GM19463 (cell line): ENCODE measurements around the gene ARHGAP4.

Source experiments
- ATAC-seq: cut with Tn5 transposase; IDR thresholded peaks from one replicate; pipeline ENCODE4 v1.9.1; 2021; ENCODE audit warnings: mild to moderate bottlenecking, moderate library complexity; ENCODE audit not compliant: unreplicated experiment

The ARHGAP4 gene

DNA sequence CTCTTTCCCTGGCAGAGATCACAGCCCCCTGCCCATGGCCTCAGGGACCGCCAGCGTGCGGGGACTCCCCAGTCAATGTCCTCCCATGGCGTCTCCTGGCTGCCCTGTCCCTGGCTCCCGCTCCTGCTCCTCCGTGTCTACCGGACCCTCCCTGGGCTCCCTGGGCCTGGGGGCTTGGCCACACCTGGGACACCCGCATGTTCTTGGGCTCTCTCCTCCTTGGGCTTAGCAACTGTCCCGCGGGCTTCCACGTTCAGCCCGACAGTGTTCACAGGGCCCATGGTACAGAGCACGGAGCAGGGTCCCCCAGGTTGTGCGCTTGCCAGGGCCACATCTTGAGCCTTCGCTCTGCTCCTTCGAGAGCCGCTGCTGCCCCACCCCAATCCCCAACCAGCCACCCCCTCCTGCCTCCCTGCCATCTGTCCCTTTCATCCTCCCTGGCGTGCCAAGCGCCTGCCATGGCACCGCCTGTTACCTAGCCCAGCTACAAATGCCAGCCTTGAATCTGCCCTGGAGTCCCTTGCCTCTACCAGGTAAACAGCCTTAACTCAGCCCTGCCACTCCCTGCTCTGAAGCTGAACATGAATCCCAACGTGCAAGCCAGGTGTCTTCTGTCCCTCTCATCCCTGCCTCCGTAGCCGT is 17.7 kb downstream of the ARHGAP4 start:
- no peak for ATAC-seq

DNA sequence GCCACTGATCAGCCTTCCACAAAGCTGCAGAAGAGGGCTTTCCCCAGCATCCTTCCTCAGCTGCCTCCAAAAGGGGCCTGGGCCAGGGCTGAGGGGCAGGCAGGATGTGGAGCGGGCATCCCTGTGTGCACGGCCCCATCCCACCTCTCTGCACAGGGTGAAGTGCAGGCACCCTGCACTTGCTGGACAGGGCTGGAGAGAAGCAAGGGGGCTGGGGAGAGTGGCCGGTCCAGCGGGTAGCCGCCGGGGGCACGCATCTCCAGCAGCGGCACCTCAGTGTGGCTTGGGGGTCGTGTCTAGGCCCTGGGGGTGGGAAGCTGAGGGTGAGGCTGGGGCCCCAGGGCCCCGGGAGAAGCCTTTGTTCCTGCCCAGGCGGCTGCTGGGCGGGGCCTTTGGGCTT is 18.6 kb downstream of the ARHGAP4 start:
- ATAC-seq, result no peak

DNA sequence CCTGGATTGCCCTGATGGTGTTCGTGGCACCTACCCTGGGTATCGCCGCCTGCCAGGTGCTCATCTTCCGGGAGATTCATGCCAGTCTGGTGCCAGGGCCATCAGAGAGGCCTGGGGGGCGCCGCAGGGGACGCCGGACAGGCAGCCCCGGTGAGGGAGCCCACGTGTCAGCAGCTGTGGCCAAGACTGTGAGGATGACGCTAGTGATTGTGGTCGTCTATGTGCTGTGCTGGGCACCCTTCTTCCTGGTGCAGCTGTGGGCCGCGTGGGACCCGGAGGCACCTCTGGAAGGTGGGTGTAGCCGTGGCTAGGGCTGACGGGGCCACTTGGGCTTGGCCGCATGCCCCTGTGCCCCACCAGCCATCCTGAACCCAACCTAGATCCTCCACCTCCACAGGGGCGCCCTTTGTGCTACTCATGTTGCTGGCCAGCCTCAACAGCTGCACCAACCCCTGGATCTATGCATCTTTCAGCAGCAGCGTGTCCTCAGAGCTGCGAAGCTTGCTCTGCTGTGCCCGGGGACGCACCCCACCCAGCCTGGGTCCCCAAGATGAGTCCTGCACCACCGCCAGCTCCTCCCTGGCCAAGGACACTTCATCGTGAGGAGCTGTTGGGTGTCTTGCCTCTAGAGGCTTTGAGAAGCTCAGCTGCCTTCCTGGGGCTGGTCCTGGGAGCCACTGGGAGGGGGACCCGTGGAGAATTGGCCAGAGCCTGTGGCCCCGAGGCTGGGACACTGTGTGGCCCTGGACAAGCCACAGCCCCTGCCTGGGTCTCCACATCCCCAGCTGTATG is 19.7 kb downstream of the ARHGAP4 start:
- ATAC-seq, result no peak

DNA sequence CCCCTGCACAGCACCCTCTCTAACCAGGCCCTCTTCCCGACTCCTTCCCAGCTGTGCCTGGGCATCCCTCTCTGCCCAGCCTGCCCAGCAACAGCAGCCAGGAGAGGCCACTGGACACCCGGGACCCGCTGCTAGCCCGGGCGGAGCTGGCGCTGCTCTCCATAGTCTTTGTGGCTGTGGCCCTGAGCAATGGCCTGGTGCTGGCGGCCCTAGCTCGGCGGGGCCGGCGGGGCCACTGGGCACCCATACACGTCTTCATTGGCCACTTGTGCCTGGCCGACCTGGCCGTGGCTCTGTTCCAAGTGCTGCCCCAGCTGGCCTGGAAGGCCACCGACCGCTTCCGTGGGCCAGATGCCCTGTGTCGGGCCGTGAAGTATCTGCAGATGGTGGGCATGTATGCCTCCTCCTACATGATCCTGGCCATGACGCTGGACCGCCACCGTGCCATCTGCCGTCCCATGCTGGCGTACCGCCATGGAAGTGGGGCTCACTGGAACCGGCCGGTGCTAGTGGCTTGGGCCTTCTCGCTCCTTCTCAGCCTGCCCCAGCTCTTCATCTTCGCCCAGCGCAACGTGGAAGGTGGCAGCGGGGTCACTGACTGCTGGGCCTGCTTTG is 20.5 kb downstream of the ARHGAP4 start:
- no peak for ATAC-seq

DNA sequence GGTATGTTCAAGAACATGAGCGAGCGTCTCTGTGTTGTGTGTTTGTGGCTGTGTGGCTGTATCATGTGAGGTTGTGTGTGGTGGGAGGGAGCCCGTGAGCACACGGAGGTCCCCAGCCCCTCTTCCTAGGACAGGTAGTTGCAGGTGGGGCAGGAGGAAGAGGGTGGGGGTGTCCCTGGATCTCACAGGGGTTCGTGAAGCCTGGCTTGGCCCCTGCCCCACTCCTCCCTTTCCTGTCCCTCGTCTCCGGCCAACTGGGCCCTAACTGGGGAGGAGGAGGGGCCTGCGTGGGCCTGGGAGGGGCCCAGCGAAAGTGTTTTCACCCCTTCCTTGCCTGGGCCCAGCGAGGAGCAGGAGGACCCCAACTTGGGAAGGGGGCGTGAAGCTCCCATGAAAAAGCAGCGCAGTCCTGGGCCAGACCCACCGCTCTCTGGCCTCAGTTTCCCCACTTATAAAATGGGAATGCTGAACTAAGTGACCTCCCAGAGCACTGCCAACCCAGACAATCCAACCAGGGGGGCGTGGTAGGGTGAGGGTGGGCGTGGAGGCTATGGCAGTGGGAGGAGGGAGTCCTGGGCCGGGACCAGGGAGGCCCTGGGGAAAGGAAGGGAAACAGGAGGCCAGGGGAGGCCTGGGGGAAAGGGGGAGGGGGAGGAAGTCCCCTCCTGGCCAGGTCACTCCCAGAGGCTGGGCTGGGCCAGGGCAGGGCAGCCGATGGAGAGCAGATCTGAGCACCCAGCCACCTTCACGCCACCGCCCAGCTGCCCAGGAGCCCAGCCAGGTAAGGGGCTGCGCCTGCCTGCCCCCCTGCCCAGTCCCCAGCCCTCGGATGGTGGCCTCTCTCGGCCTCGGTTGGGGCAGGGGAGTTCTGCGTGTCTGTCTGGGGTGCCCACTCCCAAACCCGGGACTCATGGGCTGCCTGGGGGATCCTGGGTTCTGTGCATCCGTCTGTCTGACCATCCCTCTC is 21.8 kb downstream of the ARHGAP4 start, which contains the start of gene AVPR2:
Gene AVPR2, plus strand, starts transcription at position 683 of the 967 bp plus-strand sequence. CDS start 473 bp downstream, outside the sequence.
- ATAC-seq, result no peak

DNA sequence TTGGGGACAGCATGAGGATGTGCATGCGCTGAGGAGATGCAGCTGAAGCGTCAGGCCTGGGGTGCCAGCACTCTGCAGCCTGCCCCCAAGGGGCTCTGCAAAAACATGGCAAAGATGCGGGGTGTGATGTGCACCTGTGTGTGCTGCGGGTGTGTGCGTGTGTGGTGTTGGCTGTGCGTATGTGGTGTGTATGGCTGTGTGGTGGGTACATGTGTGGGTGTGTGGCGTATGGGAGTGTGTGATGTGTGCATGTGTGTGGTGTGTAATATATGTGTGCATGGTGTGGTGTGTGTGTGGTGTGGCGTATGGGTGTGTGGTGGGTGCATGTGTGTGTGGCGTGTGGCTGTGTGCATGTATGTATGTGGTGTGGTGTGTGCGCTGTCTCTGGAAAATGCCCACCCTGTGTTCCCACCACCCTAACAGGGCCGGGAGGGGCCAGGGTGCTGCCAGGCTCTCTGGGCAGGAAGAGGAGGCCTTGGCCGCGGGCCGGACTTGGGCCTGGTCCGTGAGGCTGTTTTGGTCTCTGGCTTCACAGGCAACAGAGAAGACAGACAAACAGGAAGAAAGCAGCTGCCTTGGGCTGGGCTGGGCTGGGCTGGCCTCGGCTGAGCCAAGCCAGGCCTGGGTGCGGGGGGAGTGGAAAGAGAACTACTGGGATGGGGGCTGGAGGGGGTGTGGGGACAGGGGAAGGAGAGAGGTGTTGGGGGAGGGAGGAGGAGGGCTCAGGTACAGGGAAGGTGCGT is 22.7 kb downstream of the ARHGAP4 start:
- no peak for ATAC-seq

DNA sequence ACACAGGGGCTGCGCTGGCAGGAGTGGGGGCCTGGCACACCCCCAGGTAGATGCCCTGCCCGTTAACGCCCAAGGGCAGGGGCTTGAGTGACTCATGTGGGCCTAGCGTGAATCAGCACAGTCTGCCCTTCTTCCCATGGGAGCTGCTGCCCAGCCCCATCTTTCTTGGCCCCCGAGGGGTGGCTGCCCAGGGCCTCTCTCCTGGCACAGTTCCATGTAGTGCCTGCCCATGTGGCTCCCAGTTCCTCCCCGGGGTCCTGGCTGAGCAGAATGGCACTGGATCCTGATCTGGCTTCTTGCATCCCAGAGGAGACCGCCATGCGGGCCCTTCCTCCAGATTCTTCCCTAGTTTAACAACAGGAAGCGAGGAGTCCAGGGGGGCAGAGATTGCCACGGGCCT is 23.7 kb downstream of the ARHGAP4 start:
- ATAC-seq, result no peak

DNA sequence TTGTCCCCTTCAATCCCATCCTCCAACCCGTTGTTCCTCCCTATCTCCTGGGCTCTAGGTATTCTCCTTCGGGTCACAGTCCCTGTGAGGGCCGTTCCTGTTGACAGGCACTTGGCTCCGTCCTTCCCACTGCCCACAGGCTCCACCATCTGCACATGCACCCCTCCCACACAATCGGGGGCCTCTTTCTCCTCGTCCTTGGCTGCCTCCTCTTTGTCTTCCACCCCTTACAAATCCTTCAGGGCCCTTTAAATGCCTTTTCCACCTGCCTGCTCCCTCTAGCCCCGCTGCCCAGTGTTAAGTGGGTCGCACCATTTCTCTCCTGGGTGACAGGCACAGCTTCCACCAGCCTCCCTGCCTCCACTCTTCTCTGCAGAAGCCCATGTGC is 24.3 kb downstream of the ARHGAP4 start:
- no peak for ATAC-seq

DNA sequence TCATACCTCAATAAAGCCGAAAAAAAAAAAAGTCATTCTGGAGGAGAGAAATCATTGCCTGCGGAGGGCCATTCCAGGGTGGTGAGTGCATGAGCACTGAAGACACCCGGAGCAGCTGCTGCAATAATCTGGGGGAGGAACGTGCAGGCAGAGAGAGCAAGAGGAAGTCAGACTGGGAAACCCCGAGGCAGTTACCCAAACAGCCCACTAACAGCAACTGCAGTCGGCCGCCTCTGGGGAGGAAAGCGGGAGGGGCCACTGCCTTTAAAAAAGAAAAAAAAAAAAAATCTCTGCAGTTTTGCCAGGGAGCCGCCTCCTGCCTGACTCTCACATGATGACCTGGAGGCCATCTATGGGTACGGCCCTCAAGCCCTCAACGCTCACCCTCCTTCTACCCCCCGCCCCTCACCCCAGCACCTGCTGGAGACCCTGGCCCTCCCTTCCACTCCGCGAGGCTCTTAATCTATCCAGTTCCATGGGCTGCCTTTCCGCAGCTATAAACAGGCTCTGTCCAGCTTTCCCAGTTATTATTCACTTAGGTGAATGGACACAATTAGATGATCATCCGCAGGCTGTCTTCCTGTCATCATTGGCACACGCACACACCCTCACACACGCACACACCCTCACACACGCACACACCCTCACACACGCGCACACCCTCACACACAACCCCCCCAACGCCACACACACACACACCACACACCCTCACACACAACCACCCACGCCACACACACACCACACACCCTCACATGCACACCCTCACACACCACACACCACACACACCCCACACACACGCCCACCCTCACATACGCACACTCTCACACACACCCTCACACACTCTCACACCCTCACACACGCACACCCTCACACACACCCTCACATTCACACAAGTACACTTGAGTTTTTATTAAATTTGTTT is 25.0 kb downstream of the ARHGAP4 start:
- peak; percentile 87 for ATAC-seq

DNA sequence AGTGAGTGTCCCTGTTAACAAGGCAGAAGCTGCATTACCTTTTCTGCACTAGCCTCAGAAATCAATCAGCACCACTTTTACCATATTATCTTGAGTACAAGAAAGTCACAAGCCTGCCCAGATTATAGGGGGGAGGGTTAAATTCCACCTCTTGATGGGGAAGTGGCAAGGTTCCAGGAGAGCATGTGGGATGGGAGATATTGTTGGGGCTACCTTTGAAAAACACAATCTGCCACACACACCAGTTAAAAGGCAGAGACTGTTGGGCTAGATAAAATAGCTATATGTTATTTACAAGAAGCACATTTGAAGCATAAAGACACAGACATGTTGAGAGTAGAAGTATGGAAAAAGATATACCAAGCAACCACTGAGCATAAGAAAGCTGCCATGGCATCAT is 28.2 kb downstream of the ARHGAP4 start:
- no peak for ATAC-seq

DNA sequence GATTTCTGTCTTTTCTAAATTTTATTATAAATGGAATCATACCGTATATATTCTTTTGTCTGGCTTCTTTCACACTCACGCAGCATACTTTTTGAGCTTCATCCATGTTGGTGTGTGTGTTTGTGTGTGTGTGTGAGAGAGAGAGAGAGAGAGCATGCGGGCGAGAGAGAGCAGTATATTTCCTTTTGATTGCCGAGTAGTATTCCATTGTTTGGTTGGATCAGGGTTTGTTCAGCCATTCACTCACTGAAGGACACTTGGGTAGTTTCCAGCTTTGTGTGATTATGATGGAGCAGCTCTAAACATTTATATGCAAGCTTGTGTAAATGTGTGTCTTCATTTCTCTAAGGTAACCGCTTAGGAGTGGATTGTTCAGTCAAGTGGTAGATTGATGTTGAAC is 36.9 kb downstream of the ARHGAP4 start:
- no peak for ATAC-seq

DNA sequence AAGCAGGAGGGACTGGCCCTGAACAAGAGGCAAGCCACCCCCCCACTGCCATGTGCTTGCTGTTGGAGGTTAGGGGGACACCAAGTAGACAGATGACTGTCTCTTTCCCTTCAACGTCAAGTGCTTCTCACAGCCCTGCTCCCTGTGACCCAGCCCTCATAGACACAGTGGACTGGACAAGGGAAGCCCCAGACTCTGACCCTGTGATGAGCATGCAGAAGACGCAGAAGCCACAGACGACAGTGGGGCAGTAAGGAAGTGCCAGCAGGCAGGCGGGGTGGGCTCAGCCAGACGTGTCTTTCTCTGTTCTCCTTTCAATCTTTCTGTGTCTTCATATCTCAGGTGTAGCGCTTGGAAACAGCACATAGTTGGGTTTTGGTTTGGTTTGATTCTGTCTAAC is 37.7 kb downstream of the ARHGAP4 start:
- peak; percentile 67 for ATAC-seq

DNA sequence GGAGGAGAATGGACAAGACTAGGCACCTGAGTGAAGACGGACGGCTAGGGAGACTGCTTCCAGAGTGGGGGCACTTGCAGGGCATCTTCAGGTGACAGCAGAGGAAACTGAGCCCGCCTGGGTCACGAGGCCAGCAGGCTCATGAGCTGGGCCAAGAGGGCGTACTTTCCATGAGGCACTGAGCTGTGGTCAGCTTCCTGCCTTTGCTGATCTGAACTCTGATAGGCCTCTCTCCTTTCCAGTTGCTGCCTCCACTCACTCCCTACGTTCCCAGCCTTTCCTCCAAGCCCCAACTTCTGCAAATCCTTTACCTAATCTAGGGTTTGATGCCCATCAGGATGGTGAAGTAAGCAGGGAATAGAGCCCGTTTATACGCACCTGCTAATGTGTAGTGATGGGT is 38.7 kb downstream of the ARHGAP4 start:
- ATAC-seq, result no peak

DNA sequence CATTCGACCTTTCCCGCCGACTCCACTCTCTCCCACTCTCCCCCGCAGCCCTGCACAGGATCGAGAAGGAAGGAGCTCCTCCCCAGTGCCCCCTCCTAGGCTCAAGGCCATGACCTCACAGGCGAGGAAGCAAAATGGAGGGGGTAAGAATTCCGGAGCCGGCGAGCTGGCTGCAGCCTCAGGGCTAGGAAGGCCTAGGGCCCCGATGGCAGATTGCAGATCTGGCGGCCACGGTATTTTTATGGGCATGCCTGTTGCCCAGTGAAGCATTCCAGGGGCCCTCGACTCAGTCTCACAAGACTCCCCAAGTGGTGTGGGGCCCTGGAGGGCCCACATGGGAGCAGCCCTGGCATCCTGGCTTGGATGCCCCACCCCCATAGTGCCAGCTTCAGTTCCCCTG is 39.1 kb downstream of the ARHGAP4 start:
- ATAC-seq, result no peak

DNA sequence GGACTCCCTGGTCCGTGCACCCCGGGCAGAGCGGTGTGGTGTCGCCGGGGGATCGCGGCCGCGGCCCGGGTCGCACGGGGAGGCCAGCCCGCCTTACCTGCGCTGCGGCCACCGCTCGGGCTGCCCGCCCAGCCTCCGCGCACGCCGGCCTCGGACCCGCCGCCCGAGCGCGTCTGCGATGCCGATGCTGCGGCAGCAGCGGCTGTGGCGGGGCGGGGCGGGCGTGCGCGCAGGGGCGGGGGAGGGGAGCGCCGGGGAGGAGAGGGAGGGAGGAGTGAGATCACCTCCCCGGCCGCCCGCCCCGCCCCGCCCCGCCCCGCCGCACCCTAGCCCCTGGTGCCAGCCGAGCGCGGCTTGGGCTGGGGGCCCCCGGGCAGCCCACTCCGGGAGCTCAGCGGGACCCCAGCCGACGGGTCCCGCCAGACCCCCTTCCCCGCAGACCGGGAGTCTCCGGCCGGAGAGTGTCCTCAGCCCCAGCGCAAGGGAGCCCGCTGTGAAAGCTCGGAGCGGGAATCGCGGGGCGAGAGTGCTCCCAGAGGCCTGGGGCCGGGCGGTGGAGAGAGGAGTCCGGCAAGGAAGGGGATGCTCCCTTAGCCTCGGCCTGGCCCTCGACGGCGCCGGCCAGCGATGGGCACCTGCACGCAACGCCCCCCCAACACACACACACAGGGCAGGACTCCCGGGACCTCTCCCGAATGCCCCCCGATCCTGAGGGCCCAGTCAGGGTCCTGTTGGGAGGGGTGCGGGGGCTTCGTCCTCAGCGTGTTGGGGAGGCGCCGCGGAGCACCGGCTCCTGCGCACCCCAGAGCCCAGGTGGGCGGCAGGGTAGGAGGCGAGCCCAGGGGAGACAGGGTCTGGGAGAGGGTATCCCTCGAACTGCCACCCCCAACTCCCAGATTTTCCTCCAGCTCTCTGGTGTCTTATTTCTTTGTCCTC is 39.8 kb downstream of the ARHGAP4 start, which contains the start of gene L1CAM:
Gene L1CAM, minus strand, starts transcription at position 206 of the 936 bp plus-strand sequence. CDS start 10,337 bp downstream, outside the sequence.
- no peak for ATAC-seq

DNA sequence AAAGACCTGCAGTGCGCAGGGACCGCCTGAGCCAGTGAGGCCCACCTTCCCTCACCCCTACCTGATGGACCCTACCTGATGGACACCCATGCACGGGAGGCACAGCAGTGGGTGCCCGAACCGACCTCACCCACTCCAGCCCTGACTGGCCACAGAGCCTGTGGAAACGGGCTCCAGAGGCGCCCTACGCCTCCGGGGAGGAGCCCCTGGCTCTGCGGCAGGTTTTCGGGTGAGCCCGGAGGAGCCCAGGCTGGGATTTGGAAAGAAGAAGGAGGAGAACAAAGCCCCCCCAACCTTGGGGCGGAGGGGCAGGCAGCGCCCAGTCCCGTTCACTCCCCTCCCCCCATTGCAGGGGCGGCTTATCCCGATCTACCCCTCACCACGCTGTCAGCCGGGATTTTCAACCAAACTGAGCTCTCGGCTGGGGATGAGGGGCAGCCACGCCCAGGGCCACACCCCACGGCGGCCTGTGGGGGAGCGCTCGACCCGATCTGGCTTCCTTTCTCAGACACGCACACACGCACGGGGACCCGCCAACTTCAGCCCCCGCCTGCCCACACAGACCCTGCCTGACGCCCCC is 40.8 kb downstream of the ARHGAP4 start:
- no peak for ATAC-seq

DNA sequence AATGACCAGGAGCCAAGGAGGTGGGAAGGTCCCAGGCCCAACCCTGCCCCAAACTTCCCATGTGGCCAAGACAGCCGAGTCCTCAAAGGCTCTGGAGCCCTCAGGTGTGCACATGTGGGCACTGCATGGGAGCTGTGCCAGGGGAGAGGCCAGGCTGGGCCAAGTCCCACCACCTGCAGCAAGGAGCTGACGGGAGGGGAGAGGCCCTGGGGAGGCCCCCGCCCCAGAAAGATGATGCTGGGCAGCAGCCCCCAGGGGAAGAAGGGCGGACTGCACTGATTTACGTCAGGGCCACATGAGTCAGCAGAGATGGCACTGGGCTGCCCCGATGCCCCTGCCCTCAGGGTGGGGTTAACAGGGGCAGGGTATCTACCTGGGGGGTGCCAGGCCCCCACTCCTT is 41.5 kb downstream of the ARHGAP4 start:
- no peak for ATAC-seq

DNA sequence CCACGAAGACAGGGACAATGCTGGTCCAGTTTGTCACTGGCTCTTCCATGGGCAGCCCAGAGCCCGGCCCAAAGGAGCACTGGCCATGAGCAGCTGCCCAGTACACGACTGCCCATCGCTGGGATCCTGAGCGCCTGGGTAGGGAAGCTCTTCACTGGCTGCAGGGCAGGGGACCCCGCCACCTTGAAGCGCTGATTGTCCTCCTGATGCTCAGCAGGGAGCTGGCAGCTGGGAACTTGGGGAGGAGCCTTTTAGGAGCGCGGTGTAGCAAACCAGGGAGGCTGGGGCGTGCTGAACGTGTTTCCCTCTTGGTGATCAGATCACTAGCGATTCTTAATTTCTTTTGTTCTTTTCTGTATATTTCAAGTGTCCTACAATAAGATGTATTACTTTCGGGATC is 41.9 kb downstream of the ARHGAP4 start:
- no peak for ATAC-seq
